VCaP (cell line): ENCODE measurements around the gene CRIM1.

Experiments used
- H3K27ac ChIP-seq: fragments of 450-650 bp; 2 replicates; pipeline ENCODE4 v1.5.1; 2017
- TF ChIP-seq, protein P1 (sequence below): fragments of 450-650 bp; conservative IDR thresholded peaks from 2 replicates; pipeline ENCODE4 v1.5.1; 2017; ENCODE audit warnings: mild to moderate bottlenecking, moderate library complexity

Gene CRIM1

DNA sequence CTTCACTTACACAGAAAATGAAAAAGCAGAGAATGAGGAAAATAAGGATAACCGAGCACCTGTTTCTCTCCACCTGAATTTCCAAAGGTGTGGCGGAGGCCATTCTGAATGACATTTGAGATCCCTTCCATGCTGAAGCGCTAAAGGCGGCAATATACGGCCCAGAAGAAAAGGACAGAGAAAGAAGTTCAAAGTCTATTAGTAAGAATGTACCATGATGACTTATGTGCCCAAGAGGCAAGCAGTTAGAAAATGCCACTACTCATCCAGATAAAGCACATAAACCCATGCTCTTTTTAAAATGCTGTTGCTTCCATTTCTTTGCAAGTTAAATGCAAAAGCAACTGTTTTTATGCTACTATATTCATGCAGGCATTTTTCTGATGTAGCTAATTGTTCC is 205.1 kb downstream of the CRIM1 start:
- no peak overlapping the region for H3K27ac ChIP-seq
- TF ChIP-seq, protein P1, sequence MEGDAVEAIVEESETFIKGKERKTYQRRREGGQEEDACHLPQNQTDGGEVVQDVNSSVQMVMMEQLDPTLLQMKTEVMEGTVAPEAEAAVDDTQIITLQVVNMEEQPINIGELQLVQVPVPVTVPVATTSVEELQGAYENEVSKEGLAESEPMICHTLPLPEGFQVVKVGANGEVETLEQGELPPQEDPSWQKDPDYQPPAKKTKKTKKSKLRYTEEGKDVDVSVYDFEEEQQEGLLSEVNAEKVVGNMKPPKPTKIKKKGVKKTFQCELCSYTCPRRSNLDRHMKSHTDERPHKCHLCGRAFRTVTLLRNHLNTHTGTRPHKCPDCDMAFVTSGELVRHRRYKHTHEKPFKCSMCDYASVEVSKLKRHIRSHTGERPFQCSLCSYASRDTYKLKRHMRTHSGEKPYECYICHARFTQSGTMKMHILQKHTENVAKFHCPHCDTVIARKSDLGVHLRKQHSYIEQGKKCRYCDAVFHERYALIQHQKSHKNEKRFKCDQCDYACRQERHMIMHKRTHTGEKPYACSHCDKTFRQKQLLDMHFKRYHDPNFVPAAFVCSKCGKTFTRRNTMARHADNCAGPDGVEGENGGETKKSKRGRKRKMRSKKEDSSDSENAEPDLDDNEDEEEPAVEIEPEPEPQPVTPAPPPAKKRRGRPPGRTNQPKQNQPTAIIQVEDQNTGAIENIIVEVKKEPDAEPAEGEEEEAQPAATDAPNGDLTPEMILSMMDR: no peak

GRCh38 chr2:36561237-36561944 is 205.8 kb downstream of the CRIM1 start:
- no peak overlapping the region for H3K27ac ChIP-seq

DNA sequence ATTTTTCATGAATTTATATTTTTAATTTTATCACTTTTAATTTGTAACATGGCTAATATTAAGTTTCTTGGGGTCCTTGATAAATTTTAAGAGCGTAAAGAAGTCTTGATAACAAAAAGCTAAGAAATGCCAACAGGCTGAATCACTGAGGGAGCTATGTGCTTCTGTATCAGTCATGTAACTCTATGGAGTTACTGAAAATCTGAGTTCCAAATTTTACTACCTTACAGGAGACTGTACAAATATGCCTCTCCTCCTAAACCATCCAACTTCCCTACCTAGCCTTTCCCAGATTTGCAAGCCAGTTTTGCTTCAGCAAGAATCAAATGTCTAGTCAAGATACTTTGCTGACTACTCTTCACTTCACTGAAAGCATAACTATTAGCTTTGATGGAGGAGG is 206.7 kb downstream of the CRIM1 start:
- TF ChIP-seq, protein P1: no peak
- no peak overlapping the region for H3K27ac ChIP-seq

More at GRCh38 chr2:36561237-36561944, 205.8 kb downstream of the CRIM1 start:
- TF ChIP-seq, protein P1: no peak

GRCh38 chr2:36562973-36563532 is 207.5 kb downstream of the CRIM1 start:
- H3K27ac ChIP-seq: no peak overlapping the region
- TF ChIP-seq, protein P1: no peak

- H3K27ac ChIP-seq: no peak overlapping the region
- TF ChIP-seq, protein P1: no peak
Observed at GRCh38 chr2:36564377-36564930, 208.9 kb downstream of the CRIM1 start.

GRCh38 chr2:36565712-36566111 is 210.1 kb downstream of the CRIM1 start:
- H3K27ac ChIP-seq: no peak overlapping the region

GRCh38 chr2:36566887-36567286 is 211.3 kb downstream of the CRIM1 start:
- TF ChIP-seq, protein P1: no peak
- H3K27ac ChIP-seq: peak overlapping the region; percentile 63

More at GRCh38 chr2:36565712-36566111, 210.1 kb downstream of the CRIM1 start:
- TF ChIP-seq, protein P1: no peak
